ENCODE results near the gene MEMO1. TPM values are rescaled to one million over a fixed set of nuclear protein-coding genes. Genes with fewer than 3 reads are reported as not detected.
"Not testable (repeated sequence)": the region's sequence is repeated elsewhere in the genome, so short reads cannot be mapped to it uniquely, and the experiment has no call there.

The MEMO1 gene
- total RNA-seq, 2 donors from 2014 or later: 40.2 to 52.0 TPM

GRCh38 chr2:31853521-31853920 is 157.3 kb downstream of the MEMO1 start:
- H3K9me3 ChIP-seq (ENCODE audit: control insufficient read depth, low read length): no peaks in the 10 kb centered on the region
- TF ChIP-seq CTCF (conservative IDR thresholded peaks at IDR 0.05): no peak
- Mint-ChIP-seq H3K4me1 (no peaks in the 10 kb centered on the region), H3K27me3 (ENCODE audit: insufficient read depth) (no peaks in the 10 kb centered on the region), H3K4me3 (no peak overlapping the region), H3K36me3 (ENCODE audit: low read depth) (peaks cover 8% of the 10 kb centered on the region), H3K27ac (no peak overlapping the region), H3K9me3 (no peaks in the 10 kb centered on the region)
- no peak overlapping the region for H3K27ac ChIP-seq (ENCODE audit: low read depth, low read length)
- no peaks in the 10 kb centered on the region for H3K4me1 ChIP-seq (ENCODE audit: control insufficient read depth, insufficient read depth, low read length)
- no peaks in the 10 kb centered on the region for H3K27me3 ChIP-seq (ENCODE audit: control insufficient read depth, insufficient read depth, low read length, poor library complexity, severe bottlenecking)
- no peak for DNase-seq
- H3K36me3 ChIP-seq (ENCODE audit: control insufficient read depth, insufficient read depth, low read length): peaks cover 5% of the 10 kb centered on the region
- H3K9ac ChIP-seq (ENCODE audit: extremely low read depth, low read length, poor library complexity, severe bottlenecking): no peak overlapping the region
- H3K4me3 ChIP-seq (ENCODE audit: low read length): no peak overlapping the region

- not testable (repeated sequence) for H3K4me1 ChIP-seq (ENCODE audit: control insufficient read depth, insufficient read depth, low read length); H3K4me3 ChIP-seq (ENCODE audit: low read length); H3K27me3 Mint-ChIP-seq (ENCODE audit: insufficient read depth); H3K27ac Mint-ChIP-seq; H3K9me3 Mint-ChIP-seq; H3K4me3 Mint-ChIP-seq; H3K9ac ChIP-seq (ENCODE audit: extremely low read depth, low read length, poor library complexity, severe bottlenecking); H3K4me1 Mint-ChIP-seq; H3K27me3 ChIP-seq (ENCODE audit: control insufficient read depth, insufficient read depth, low read length, poor library complexity, severe bottlenecking); H3K9me3 ChIP-seq (ENCODE audit: control insufficient read depth, low read length); DNase-seq; H3K36me3 ChIP-seq (ENCODE audit: control insufficient read depth, insufficient read depth, low read length); H3K27ac ChIP-seq (ENCODE audit: low read depth, low read length)
- no CpG with 5 or more reads among the region's 5 CpGs for WGBS, 2 experiments (ENCODE audit: insufficient coverage in 1 of 2, insufficient read length in 1 of 2)
- H3K36me3 Mint-ChIP-seq (ENCODE audit: low read depth): peaks cover 12% of the 10 kb centered on the region
These were observed 168.7 kb downstream of the MEMO1 start for GRCh38 chr2:31842150-31842549.

GRCh38 chr2:31835450-31835849 is 175.4 kb downstream of the MEMO1 start:
- WGBS, 2 experiments (ENCODE audit: insufficient coverage in 1 of 2, insufficient read length in 1 of 2): 94 to 100% methylated on average over 1 of the region's 1 CpG
- H3K27ac Mint-ChIP-seq: no peak overlapping the region
- no peak for DNase-seq
- H3K27ac ChIP-seq (ENCODE audit: low read depth, low read length): no peak overlapping the region
- H3K4me1 ChIP-seq (ENCODE audit: control insufficient read depth, insufficient read depth, low read length): no peaks in the 10 kb centered on the region
- no peaks in the 10 kb centered on the region for H3K9me3 Mint-ChIP-seq
- no peaks in the 10 kb centered on the region for H3K36me3 Mint-ChIP-seq (ENCODE audit: low read depth)
- no peak overlapping the region for H3K4me3 Mint-ChIP-seq
- TF ChIP-seq CTCF (conservative IDR thresholded peaks at IDR 0.05): no peak
- H3K36me3 ChIP-seq (ENCODE audit: control insufficient read depth, insufficient read depth, low read length): no peaks in the 10 kb centered on the region
- no peak overlapping the region for H3K4me3 ChIP-seq (ENCODE audit: low read length)
- no peak overlapping the region for H3K9ac ChIP-seq (ENCODE audit: extremely low read depth, low read length, poor library complexity, severe bottlenecking)
- H3K27me3 Mint-ChIP-seq (ENCODE audit: insufficient read depth): peaks cover 1% of the 10 kb centered on the region
- no peaks in the 10 kb centered on the region for H3K27me3 ChIP-seq (ENCODE audit: control insufficient read depth, insufficient read depth, low read length, poor library complexity, severe bottlenecking)
- H3K9me3 ChIP-seq (ENCODE audit: control insufficient read depth, low read length): no peaks in the 10 kb centered on the region
- no peaks in the 10 kb centered on the region for H3K4me1 Mint-ChIP-seq

- Mint-ChIP-seq H3K36me3 (ENCODE audit: low read depth) (no peaks in the 10 kb centered on the region), H3K4me1 (no peaks in the 10 kb centered on the region), H3K27ac (no peak overlapping the region), H3K9me3 (peaks cover 17% of the 10 kb centered on the region), H3K4me3 (no peak overlapping the region), H3K27me3 (ENCODE audit: insufficient read depth) (peaks cover 1% of the 10 kb centered on the region)
- no peaks in the 10 kb centered on the region for H3K36me3 ChIP-seq (ENCODE audit: control insufficient read depth, insufficient read depth, low read length)
- no peaks in the 10 kb centered on the region for H3K4me1 ChIP-seq (ENCODE audit: control insufficient read depth, insufficient read depth, low read length)
- peaks cover 6% of the 10 kb centered on the region for H3K9me3 ChIP-seq (ENCODE audit: control insufficient read depth, low read length)
- H3K27ac ChIP-seq (ENCODE audit: low read depth, low read length): no peak overlapping the region
- no peak for TF ChIP-seq CTCF (conservative IDR thresholded peaks at IDR 0.05)
- H3K27me3 ChIP-seq (ENCODE audit: control insufficient read depth, insufficient read depth, low read length, poor library complexity, severe bottlenecking): no peaks in the 10 kb centered on the region
- H3K4me3 ChIP-seq (ENCODE audit: low read length): no peak overlapping the region
- 89 to 90% methylated on average over 5 of the region's 5 CpGs for WGBS, 2 experiments (ENCODE audit: insufficient coverage in 1 of 2, insufficient read length in 1 of 2)
- H3K9ac ChIP-seq (ENCODE audit: extremely low read depth, low read length, poor library complexity, severe bottlenecking): no peak overlapping the region
- DNase-seq: no peak
These were observed 178.4 kb downstream of the MEMO1 start for GRCh38 chr2:31832363-31832762.
